Hindlimb muscle (tissue), 1 donor: Measurements from ENCODE around the gene FRG2. TPM values are rescaled to one million over a fixed set of nuclear protein-coding genes. Genes with fewer than 3 reads are reported as not detected.
"Not testable (repeated sequence)": the region's sequence is repeated elsewhere in the genome, so short reads cannot be mapped to it uniquely, and the experiment has no call there.

Experiments used
- DNase-seq: peaks from one replicate; pipeline ENCODE4 v3.0.0-alpha.2; 2013
- polyA plus RNA-seq: library from polyadenylated mRNA; unstranded; fragments of 120-200 nt; gene quantifications from one replicate; pipeline ENCODE4 v1.2.1, GENCODE V29; 2013; ENCODE audit not compliant: insufficient read length

The FRG2 gene
- polyA plus RNA-seq, 1 donor = not detected

GRCh38 chr4:190015538-190016368 is 11.3 kb downstream of the FRG2 start:
- DNase-seq = no peak

DNA sequence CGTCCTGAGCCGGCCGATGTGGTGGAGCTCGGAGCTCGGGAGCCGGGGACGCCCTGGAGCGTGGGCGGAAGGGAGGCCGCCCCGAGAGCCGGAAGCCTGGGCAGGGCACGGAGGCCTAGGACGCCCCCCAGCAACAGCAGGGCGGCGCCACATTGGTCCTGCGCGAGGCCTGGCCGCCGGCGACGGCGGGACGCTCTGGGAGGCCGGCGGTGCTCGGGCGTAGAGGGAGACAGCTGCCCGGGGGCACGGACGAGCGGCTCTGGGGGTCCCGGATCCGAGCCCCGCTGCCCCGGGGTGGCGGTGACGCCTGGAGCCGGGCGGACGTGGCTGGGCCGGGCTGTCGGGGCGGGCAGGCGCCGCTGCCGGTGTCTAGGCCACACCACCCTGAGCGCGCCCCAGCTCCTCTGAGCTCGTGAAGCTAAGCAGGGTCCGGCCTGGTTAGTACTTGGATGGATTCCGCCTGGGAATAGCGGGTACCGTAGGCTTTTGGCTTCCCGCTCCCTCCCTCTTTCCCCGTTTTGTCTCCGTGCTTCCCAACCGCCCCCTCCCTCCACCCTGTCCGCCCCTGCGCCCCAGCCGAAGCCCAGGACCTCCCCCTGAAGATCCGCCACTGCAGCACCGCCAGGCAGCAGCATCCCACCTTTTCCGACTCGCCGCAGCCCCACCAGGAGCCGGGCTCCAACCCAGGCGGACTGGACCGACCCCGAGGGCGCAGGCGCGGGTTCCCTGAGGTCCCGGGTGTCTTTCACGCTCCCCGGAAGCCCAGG is 12.1 kb downstream of the FRG2 start:
- DNase-seq = no peak

- DNase-seq = not testable (repeated sequence)
Measured at GRCh38 chr4:189989941-189990340, 37.1 kb downstream of the FRG2 start.

DNA sequence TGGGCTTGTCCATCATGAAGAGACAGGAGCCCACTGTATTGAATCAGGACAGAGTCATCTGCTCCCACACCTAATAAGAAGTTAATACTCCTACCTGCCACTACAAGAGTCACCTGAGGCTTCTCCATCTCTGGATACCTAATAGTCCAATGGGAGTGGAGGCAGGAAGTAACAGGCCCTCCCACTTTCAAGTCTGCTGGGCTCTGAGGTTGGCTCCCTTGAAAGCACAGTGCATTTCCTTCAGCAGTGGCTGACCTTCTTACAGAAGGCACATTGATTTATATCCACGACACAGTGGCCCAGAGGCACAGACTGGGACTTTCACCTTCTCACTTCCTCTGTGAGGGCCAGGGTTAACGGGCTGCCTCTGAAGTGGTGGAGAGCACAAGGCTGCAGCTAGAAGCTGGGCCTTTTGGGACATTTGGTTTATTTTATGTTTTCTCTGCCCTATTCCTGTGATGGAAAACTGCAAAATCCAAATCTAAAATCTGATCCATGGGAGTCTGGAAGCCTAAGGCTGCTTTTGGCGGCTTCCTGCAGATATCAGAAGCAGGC is 38.1 kb downstream of the FRG2 start:
- no peak for DNase-seq

- not testable (repeated sequence) for DNase-seq
Measured at GRCh38 chr4:189985651-189986243, 41.3 kb downstream of the FRG2 start.

DNA sequence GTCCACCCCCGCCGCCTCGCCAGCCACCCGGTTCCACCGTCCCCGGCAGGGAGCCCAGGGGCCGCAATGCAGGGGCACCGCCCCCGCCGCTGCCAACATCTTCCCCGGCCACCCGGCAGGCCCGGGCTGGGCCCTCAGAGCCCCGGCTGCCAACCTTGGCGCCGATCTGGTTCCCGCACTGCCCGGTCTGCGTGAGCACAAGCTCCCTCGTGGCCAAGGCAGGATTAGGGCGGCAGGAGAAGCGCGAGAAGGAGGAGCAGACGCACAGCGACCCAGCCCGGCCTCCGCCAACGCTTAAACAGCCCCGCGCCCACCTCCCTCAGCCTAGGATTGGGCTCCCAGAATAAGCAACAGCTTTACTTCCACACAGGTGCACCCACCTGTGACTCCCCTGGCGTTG is 42.4 kb downstream of the FRG2 start:
- DNase-seq = not testable (repeated sequence)

GRCh38 chr4:189983916-189984526 is 43.0 kb downstream of the FRG2 start:
- DNase-seq = not testable (repeated sequence)

GRCh38 chr4:189981970-189982369 is 45.1 kb downstream of the FRG2 start:
- no peak for DNase-seq

GRCh38 chr4:189980292-189980691 is 46.8 kb downstream of the FRG2 start:
- DNase-seq = not testable (repeated sequence)

DNA sequence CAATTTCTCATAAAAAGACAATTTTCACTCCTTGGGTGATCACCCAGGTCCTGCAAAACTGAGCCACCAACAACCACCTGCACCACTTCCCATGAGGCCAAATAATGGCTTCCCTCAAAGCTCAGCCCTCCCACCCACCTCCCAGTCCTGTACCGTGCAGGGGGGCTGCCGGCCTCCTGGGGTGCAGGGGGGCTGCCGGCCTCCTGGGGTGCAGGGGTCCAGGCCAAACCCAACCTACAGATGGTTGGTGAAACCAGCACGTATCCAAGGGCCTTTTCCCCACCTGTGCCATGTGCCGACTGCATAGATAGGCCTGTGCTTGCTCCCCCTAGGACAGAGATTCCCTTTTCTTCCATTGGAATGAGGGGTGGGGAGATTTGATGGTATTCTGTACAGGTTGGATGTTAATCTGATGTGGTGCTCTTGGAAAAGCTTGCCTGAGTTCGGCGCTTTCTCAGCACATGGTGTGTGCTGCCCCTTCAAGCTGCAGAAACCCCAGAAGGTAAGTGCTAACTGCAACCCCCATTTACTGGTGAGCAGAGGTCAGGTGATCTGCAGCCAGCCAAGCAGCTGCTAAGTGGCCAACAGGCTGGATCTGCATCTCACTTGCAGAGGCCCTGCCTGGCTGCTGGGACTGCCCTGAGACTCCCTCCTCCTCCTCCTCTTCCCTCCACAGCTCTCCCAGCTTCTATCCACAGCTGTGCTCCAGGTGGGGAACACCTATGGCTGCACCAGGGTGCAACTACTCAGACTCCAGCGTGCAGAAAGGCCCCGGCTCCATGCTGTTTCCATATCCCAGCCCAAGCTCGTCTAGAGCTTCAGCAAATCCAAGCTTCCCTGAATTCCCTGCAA is 47.6 kb downstream of the FRG2 start:
- DNase-seq = no peak

Other genes starting within 250 kb of the FRG2 start
- 34.3 TPM for gene FRG1, start 86.4 kb downstream of the FRG2 start, polyA plus RNA-seq
- not detected for gene DBET, start 37.2 kb upstream of the FRG2 start, polyA plus RNA-seq
- 0.58 TPM for gene DUX4, start 146.5 kb upstream of the FRG2 start, polyA plus RNA-seq